Uterus (tissue), 4 donors: Measurements from ENCODE around the gene NFIA. TPM values are rescaled to one million over a fixed set of nuclear protein-coding genes. Genes with fewer than 3 reads are reported as not detected.

Experiments
- DNase-seq, 2 donors: peaks; one replicate each; pipeline ENCODE4 v3.0.0-alpha.2; 2019 to 2020
- H3K27ac ChIP-seq, 2 donors: fragments of 200-600 bp; sonication (generic); 1 replicate in 1 of 2; 2 replicates in 1 of 2; pipeline ENCODE4 v1.5.1; 2016 to 2018
- H3K27me3 ChIP-seq, 2 donors: fragments of 200-600 bp; sonication (generic); one replicate each; pipeline ENCODE4 v1.5.1; 2018 to 2019; ENCODE audit warnings: control low read depth in 1 of 2
- H3K36me3 ChIP-seq, 2 donors: fragments of 200-600 bp; sonication (generic); one replicate each; pipeline ENCODE4 v1.5.1; 2019; ENCODE audit warnings: control low read depth in 1 of 2
- H3K4me1 ChIP-seq, 2 donors: fragments of 200-600 bp; sonication (generic); one replicate each; pipeline ENCODE4 v1.5.1; 2018 to 2019; ENCODE audit warnings: control low read depth in 1 of 2
- H3K4me3 ChIP-seq, 2 donors: fragments of 200-600 bp; sonication (generic); 1 replicate in 1 of 2; 2 replicates in 1 of 2; pipeline ENCODE4 v1.5.1; 2018 to 2019; ENCODE audit warnings: mild to moderate bottlenecking in 1 of 2
- H3K9me3 ChIP-seq, 2 donors: fragments of 200-600 bp; sonication (generic); one replicate each; pipeline ENCODE4 v1.5.1; 2019; ENCODE audit warnings: control low read depth in 1 of 2
- CTCF ChIP-seq, 4 experiments: fragments of 200-600 bp in 2 of 4; fragments of 450-650 bp in 2 of 4; sonication (generic) in 2 of 4; IDR thresholded peaks; one replicate each; pipeline ENCODE4 v1.5.1; 2016 to 2019; ENCODE audit warnings: antibody characterized with exemption in 4 of 4, mild to moderate bottlenecking in 2 of 4, moderate library complexity in 1 of 4
- POLR2A ChIP-seq, 2 donors: fragments of 450-650 bp; IDR thresholded peaks; one replicate each; pipeline ENCODE4 v1.6.1; 2016; ENCODE audit warnings: antibody characterized with exemption in 2 of 2, mild to moderate bottlenecking in 1 of 2, moderate library complexity in 1 of 2
- intact Hi-C: fragments of 100-400 bp; cut with DNase I; formaldehyde crosslinking; loops from one replicate; pipeline ENCODE4 v1.15.1; 2023; ENCODE audit warnings: low total_unique reads
- total RNA-seq, 4 donors: library from RNA; depleted of rRNA in 3 of 4; stranded (reverse); fragments of >200 nt in 3 of 4; gene quantifications; one replicate each; pipeline versions ENCODE4 v1.1.0 to v1.2.4, GENCODE V29; 2014 to 2023
- donor health status: DM: yes; HTN: yes; CAD: no.

The NFIA gene
- total RNA-seq, 4 donors from 2014 or later = 49.2 to 116 (median 64.9) TPM

DNA sequence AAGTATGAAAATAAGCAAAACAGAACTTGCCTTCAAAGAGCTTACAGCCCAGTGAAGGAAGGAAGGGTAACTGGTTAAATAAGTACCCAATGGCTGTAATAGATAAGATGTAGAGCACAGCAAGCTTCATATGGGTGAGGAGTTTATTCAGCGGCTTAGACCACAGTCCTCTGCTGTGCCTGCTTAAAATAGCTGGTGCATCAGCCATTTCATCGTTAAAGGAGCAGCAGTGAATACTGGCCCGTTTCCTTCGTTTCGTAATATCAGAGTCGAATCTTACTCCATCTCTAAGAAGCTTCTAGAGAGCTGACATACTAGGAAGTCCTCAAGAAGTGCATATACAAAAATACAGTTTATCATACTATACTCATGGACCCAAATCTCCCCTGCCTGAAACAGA is 286.5 kb downstream of the NFIA start:
- Histone ChIP-seq H3K4me3 (no peak overlapping the region), H3K36me3 (no peaks in the 10 kb centered on the region), H3K27me3 (no peaks in the 10 kb centered on the region), H3K4me1 (no peaks in the 10 kb centered on the region), H3K27ac (no peak overlapping the region), H3K9me3 (no peaks in the 10 kb centered on the region)
- intact Hi-C loops = no loop called here
- TF ChIP-seq POLR2A (IDR thresholded peaks at IDR 0.05) (no peak), CTCF (IDR thresholded peaks at IDR 0.05) (no peak)
- DNase-seq = no peak

GRCh38 chr1:61370177-61370912 is 288.0 kb downstream of the NFIA start:
- TF ChIP-seq CTCF (IDR thresholded peaks at IDR 0.05) (no peak), POLR2A (IDR thresholded peaks at IDR 0.05) (no peak)
- no peak for DNase-seq
- H3K27me3 ChIP-seq = no peaks in the 10 kb centered on the region
- H3K9me3 ChIP-seq = no peaks in the 10 kb centered on the region
- no peaks in the 10 kb centered on the region for H3K36me3 ChIP-seq
- no peak overlapping the region for H3K4me3 ChIP-seq
- H3K27ac ChIP-seq = no peak overlapping the region
- intact Hi-C loops = no loop called here
- H3K4me1 ChIP-seq = no peaks in the 10 kb centered on the region

GRCh38 chr1:61370913-61371279 is 288.5 kb downstream of the NFIA start:
- intact Hi-C loops = no loop called here
- no peak overlapping the region for H3K27ac ChIP-seq
- no peaks in the 10 kb centered on the region for H3K9me3 ChIP-seq
- no peaks in the 10 kb centered on the region for H3K4me1 ChIP-seq
- H3K36me3 ChIP-seq = no peaks in the 10 kb centered on the region
- H3K4me3 ChIP-seq = no peak overlapping the region
- no peaks in the 10 kb centered on the region for H3K27me3 ChIP-seq
- TF ChIP-seq CTCF (IDR thresholded peaks at IDR 0.05) (no peak), POLR2A (IDR thresholded peaks at IDR 0.05) (no peak)
- no peak for DNase-seq

GRCh38 chr1:61372944-61373343 is 290.6 kb downstream of the NFIA start:
- H3K36me3 ChIP-seq = no peaks in the 10 kb centered on the region
- intact Hi-C loops = no loop called here

More at GRCh38 chr1:61372944-61373343, 290.6 kb downstream of the NFIA start:
- H3K9me3 ChIP-seq = no peaks in the 10 kb centered on the region
- no peak overlapping the region for H3K27ac ChIP-seq
- H3K4me3 ChIP-seq = no peak overlapping the region
- TF ChIP-seq POLR2A (IDR thresholded peaks at IDR 0.05) (no peak), CTCF (IDR thresholded peaks at IDR 0.05) (no peak)
- no peak for DNase-seq
- H3K27me3 ChIP-seq = no peaks in the 10 kb centered on the region
- H3K4me1 ChIP-seq = no peaks in the 10 kb centered on the region
